Upper lobe of right lung (tissue), 1 donor: Measurements from ENCODE around the gene MYPOP. TPM values are rescaled to one million over a fixed set of nuclear protein-coding genes. Genes with fewer than 3 reads are reported as not detected.

Source experiments
- ATAC-seq: fragments of 200-7000 bp; cut with Tn5 transposase; one replicate; pipeline ENCODE4 v1.9.1; 2020; ENCODE audit warnings: mild to moderate bottlenecking, moderate library complexity
- DNase-seq: peaks from one replicate; pipeline ENCODE4 v3.0.0-alpha.2; 2020
- H3K27ac ChIP-seq: fragments of 200-600 bp; one replicate; pipeline ENCODE4 v1.8.0; 2022
- H3K27me3 ChIP-seq: fragments of 200-600 bp; one replicate; pipeline ENCODE4 v1.8.0; 2022; ENCODE audit warnings: mild to moderate bottlenecking
- H3K36me3 ChIP-seq: fragments of 200-600 bp; one replicate; pipeline ENCODE4 v1.8.0; 2022
- H3K4me1 ChIP-seq: fragments of 200-600 bp; one replicate; pipeline ENCODE4 v1.8.0; 2022
- H3K4me3 ChIP-seq: fragments of 200-600 bp; one replicate; pipeline ENCODE4 v1.8.0; 2022; ENCODE audit warnings: mild to moderate bottlenecking
- H3K9me3 ChIP-seq: fragments of 200-600 bp; one replicate; pipeline ENCODE4 v1.8.0; 2022
- CTCF ChIP-seq: fragments of 200-600 bp; IDR thresholded peaks from one replicate; pipeline ENCODE4 v1.8.0; 2022; ENCODE audit warnings: antibody characterized with exemption
- intact Hi-C: fragments of 100-400 bp; cut with DNase I; formaldehyde crosslinking; loops from one replicate; pipeline ENCODE4 v1.11.0; 2022
- total RNA-seq: library from RNA; stranded (reverse); fragmentation: NEBNext Ultra II Directional; extraction: Animal tissue kit (Norgen Biotek cat#: 25700); gene quantifications from one replicate; pipeline ENCODE4 v1.2.1, GENCODE V29; 2021
- donor health status: DM: no; HTN: yes; CAD: no; lungs with severe emphysema.

Gene MYPOP
- total RNA-seq, 1 donor from 2014 or later, result 7.9 TPM

GRCh38 chr19:45881082-45881908 is 21.1 kb downstream of the MYPOP start:
- no peak overlapping the region for H3K27ac ChIP-seq
- no peak for DNase-seq
- H3K4me3 ChIP-seq, result no peak overlapping the region
- TF ChIP-seq CTCF, result no peak
- no peaks in the 10 kb centered on the region for H3K36me3 ChIP-seq
- intact Hi-C loops, result no loop called here
- peaks cover 37% of the 10 kb centered on the region for H3K4me1 ChIP-seq
- no peaks in the 10 kb centered on the region for H3K27me3 ChIP-seq
- no peaks in the 10 kb centered on the region for H3K9me3 ChIP-seq
- ATAC-seq, result no peak

GRCh38 chr19:45879971-45880370 is 22.4 kb downstream of the MYPOP start:
- DNase-seq (no peak), ATAC-seq (no peak)
- TF ChIP-seq CTCF, result no peak
- no peaks in the 10 kb centered on the region for H3K27me3 ChIP-seq
- H3K4me3 ChIP-seq, result no peak overlapping the region
- no peaks in the 10 kb centered on the region for H3K9me3 ChIP-seq
- H3K27ac ChIP-seq, result no peak overlapping the region
- peaks cover 32% of the 10 kb centered on the region for H3K4me1 ChIP-seq
- intact Hi-C loops, result no loop called here
- no peaks in the 10 kb centered on the region for H3K36me3 ChIP-seq

- Histone ChIP-seq H3K27ac (no peak overlapping the region), H3K4me3 (no peak overlapping the region)
- DNase-seq, result no peak
Observed at GRCh38 chr19:45879055-45879454, 23.4 kb downstream of the MYPOP start.

GRCh38 chr19:45878043-45878794 is 24.2 kb downstream of the MYPOP start:
- no peak overlapping the region for H3K27ac ChIP-seq
- no peak for TF ChIP-seq CTCF
- H3K36me3 ChIP-seq, result no peaks in the 10 kb centered on the region
- H3K27me3 ChIP-seq, result no peaks in the 10 kb centered on the region
- intact Hi-C loops, result no loop called here
- H3K4me1 ChIP-seq, result peaks cover 16% of the 10 kb centered on the region
- DNase-seq (peak; percentile 79), ATAC-seq (peak; percentile 66)
- no peaks in the 10 kb centered on the region for H3K9me3 ChIP-seq
- H3K4me3 ChIP-seq, result no peak overlapping the region

More at GRCh38 chr19:45879055-45879454, 23.4 kb downstream of the MYPOP start:
- Histone ChIP-seq H3K4me1 (peaks cover 25% of the 10 kb centered on the region), H3K27me3 (no peaks in the 10 kb centered on the region), H3K36me3 (no peaks in the 10 kb centered on the region), H3K9me3 (no peaks in the 10 kb centered on the region)
- intact Hi-C loops, result no loop called here
- TF ChIP-seq CTCF, result no peak
- ATAC-seq, result no peak

GRCh38 chr19:45876411-45877197 is 25.8 kb downstream of the MYPOP start:
- peaks cover 8% of the 10 kb centered on the region for H3K4me1 ChIP-seq
- H3K36me3 ChIP-seq, result no peaks in the 10 kb centered on the region
- no peaks in the 10 kb centered on the region for H3K9me3 ChIP-seq
- peak overlapping the region; percentile 81 for H3K27ac ChIP-seq
- no peaks in the 10 kb centered on the region for H3K27me3 ChIP-seq
- intact Hi-C loops, result no loop called here
- peak; percentile 71 for ATAC-seq
- TF ChIP-seq CTCF, result no peak
- DNase-seq, result peak; percentile 85
- H3K4me3 ChIP-seq, result peak overlapping the region; percentile 26
